K562 (cell line): ENCODE results near the gene FAM227B.

ENCODE experiments used
- CTCF ChIP-seq, 3 experiments: IDR thresholded peaks in 2 of 3; conservative IDR thresholded peaks in 1 of 3; 2 replicates each; pipeline ENCODE4 v1.5.1; 2011 to 2012; ENCODE audit warnings: low read length in 3 of 3, mild to moderate bottlenecking in 3 of 3, control low read depth in 2 of 3, improper control_type of control experiment in 1 of 3, inconsistent platforms in 1 of 3, low read depth in 1 of 3, mixed read lengths in 1 of 3, moderate library complexity in 1 of 3; ENCODE audit not compliant: insufficient read depth in 2 of 3
- YY1 ChIP-seq, 3 experiments: IDR thresholded peaks; 2 replicates each; pipeline ENCODE4 v1.6.1; 2011; ENCODE audit warnings: low read length in 2 of 3, mild to moderate bottlenecking in 2 of 3, moderate library complexity in 2 of 3, borderline replicate concordance in 1 of 3, control low read depth in 1 of 3, low read depth in 1 of 3; ENCODE audit not compliant: insufficient read depth in 3 of 3, insufficient replicate concordance in 2 of 3, control insufficient read depth in 1 of 3, insufficient read length in 1 of 3; ENCODE audit errors: extremely low read depth in 1 of 3
- ZNF140 ChIP-seq: fragments of 250-450 bp; sonication (Bioruptor Pico); IDR thresholded peaks from 2 replicates; pipeline ENCODE4 v1.8.0; 2021; ENCODE audit warnings: moderate library complexity, mild to moderate bottlenecking, inconsistent platforms
- ZNF23 ChIP-seq: fragments of 250-450 bp; sonication (Bioruptor Pico); IDR thresholded peaks from 2 replicates; pipeline ENCODE4 v1.4.0; 2020; ENCODE audit warnings: mild to moderate bottlenecking

GRCh38 chr15:49282366-49282765 lies 338.3 kb downstream of the FAM227B start:
- no peak for TF ChIP-seq CTCF (IDR thresholded peaks at IDR 0.05 in 2 of 3, conservative IDR thresholded peaks at IDR 0.05 in 1 of 3; ENCODE audit: insufficient read depth in 2 of 3, low read depth in 1 of 3, low read length in 3 of 3)
- TF ChIP-seq ZNF140 (CRISPR knock-in tag): no peak
- TF ChIP-seq YY1 (IDR thresholded peaks at IDR 0.05; ENCODE audit: borderline replicate concordance in 1 of 3, control insufficient read depth in 1 of 3, extremely low read depth in 1 of 3, insufficient read depth in 3 of 3, insufficient read length in 1 of 3, insufficient replicate concordance in 2 of 3, low read depth in 1 of 3, low read length in 2 of 3): no peak
- no peak for TF ChIP-seq ZNF23 (CRISPR knock-in tag)
